Activated CD4-positive, alpha-beta T cell treated with anti-CD3 and anti-CD28 coated beads for 4 hours (primary cell): Measurements from ENCODE around the gene FN1.

Experiments used
- DNase-seq, 2 donors: peaks; one replicate each; pipeline ENCODE4 v3.0.0-alpha.2; 2020

Gene FN1

DNA sequence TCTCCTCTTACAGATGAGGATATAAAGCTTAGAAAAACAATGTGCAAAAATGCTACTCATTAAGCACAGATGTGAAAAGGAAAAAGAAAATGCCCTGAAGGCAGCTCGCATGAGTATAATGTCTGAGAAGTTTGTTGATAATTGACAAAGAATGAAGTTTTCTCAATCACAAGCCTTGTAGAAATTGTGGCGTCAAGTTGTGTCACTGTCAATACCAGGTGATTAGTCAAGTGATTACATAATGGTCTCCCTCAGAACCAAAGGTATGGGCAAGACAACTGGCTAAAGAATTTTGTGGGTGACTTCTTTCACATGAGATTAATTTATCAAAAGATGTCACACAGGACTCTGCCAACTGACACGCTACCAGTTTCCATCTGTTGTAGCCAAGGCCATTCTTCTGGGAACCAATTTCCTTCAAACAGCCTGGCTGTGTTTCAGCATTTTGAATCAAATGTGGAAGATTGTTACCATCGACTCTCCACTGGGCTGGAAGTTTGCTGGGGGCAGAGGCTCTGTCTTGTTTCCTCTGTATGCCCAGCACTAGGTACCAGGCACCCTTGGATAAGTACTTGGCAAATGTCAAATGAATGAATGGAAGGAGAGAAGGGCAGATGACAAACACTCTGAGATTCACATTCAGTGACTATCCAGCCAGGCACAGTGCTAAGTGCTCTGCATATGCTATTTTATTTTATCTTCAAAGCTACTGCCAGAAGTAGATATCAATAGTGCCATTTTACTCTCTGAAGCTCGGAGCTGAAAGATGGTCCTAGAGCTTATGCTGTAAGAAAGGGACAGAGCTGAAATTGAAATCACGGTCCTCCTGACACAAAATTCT is 5.9 kb upstream of the FN1 start:
- DNase-seq, result no peak

DNA sequence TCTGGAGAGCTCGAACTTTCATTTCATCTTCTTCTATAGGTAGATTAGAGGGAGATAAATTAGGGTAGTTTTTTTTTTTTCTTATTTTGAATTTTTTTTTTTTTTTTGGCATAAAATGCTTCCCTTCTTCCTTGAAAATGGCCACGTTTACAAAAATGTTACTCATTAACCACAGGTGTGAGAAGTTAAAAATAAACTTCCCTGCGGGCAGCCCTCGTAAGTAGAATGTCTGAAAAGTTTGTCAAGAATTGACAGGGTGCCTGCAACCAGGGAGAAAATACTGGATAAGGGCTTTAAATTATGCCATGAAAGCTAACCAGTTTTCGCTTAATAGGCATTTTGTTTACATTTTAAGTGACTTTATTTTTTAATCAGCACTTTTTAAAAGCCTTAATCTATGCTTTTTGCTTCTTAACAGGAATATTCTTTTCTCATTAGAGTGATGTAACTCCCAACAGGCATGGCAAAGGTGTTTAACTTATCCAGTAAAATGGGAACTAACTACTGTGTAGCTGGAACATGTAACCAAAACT is 4.2 kb upstream of the FN1 start:
- DNase-seq, result no peak

DNA sequence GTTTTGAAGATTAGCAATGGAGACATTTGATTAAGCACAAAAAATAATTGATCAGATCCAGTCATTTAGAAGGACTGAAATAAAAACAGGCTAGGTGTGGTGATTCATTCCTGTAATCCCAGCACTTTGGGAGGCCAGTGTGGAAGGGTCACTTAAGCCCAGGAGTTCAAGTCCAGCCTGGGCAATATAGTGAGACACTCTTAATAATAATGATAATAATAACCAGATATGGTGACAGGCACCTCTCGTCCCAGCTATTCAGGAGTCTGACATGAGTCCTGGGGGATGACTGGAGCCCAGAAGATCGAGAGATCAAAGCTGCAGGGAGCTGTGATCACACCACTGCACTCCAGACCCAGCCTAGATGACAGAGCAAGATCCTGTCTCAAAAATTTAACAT is 3.5 kb upstream of the FN1 start:
- no peak for DNase-seq

DNA sequence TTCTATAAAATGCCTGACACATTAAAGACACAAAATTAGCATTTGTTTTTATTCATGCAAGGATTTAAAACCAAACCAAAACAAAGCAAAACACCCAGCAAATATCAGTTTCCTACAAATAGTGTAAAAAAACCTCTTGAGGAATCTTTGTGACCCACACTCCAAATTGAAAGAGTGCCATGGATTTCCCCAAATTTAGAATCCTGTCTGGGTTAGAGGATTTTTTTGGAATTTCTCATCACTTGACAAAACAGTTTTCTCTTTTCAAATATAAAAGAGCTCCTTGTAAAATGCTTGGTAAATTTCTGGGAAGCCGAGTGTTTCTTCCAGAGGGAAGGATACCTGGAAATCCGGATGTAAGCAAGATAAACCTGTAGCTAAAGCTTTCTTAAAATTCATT is 1.7 kb upstream of the FN1 start:
- no peak for DNase-seq

DNA sequence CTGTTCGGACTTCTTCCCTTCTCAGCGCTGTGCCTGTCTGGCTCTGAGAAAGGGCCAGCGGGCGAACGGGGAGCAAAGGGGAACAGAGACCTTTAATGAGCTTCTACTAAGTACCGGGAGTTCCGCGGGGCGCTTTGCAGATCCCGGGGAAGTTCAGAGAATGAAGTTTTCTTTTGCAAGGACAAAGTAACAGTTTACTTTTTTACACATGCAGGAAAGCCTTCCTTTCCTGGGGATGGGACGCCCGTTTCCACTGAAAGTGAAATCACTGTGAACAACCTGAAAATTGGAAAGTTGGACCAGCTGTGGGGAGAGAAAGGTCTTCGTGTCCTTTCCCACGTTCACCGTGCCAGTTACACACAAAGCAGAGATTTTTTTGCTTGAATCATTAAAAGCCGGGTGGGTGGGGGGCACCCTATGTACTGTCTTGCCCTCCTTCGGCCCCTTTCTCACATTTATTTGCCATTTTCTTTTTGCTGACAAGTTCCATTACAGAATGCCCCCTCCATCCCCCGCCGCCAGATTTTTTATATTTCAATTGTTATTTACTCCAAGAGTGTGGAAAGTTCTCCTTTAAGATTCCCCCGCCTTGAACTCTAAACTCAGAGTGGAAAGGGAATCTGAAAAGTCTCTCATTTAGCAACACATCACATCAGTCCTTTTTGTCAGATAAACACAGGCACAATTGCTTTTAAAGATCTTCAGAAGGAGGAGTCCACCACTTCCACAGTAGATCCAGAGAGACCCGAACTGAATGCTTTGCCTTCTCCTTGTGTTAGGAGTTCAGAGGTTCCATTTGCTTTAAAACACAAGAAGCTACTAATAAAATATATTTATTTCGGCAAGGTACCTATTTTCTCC is 1.1 kb upstream of the FN1 start:
- DNase-seq, result no peak

DNA sequence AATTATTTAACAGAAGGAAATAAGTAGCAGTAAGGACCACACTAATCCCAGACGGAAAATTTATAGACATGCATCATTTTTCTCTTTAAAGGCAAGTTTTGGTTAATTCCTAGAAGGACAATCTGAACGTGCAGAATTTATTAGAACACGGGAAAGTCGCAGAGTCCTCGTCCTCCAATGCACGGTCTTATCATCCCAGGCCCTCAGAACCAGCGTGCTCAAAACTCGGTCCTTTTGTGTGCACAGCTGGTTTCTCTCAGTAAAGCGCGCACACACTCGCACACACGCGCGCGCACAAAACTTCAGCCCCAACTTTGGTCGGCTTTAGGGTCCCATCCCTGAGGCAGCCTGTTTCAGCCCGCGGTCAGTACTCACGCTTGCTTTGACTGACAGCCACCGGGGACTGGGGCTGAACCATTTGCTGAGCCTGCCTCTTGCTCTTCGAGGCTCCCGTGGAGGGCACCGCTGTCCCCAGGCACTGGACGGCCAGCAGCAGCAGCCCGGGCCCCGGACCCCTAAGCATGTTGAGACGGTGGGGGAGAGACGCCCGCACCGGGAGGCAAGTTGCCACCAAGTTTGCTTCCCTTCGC is 493 bp downstream of the FN1 start:
- no peak for DNase-seq

- no peak for DNase-seq
These were observed 1.2 kb downstream of the FN1 start for GRCh38 chr2:215434447-215435279.

DNA sequence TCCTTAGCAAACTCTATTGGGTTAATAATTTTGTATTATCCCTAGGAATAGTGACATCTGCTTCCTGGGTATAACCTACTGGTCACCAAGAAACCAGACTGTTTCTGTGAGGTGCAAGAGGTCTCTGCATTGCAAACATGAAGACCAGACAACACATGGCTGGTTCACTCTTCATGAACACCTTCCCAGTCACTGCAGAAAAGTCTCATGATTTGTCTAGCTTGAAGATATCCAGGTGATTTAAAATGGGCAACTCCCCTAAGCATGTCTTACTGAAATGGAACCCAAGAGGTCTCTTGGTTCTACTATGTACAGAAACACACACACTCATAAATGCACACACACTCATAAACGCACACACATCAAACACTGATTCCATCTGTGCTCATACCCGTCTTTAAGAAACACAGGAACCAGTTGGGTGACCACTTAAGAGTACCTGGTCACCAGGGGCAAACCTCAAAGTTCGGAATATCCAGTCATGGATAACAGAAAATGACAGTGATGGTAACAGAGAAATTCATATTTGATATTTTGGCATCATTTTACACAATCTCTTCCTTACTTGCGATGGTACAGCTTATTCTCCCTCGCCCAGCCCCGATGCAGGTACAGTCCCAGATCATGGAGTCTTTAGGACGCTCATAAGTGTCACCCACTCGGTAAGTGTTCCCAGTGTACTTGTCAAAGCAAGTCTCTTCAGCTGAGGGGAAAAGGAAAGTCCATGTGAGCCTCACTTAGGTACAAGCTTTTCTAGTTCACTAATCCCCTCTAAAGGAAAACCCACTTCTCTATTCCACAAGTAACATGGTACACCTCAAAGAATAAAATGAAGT is 2.9 kb downstream of the FN1 start:
- DNase-seq, result no peak

- no peak for DNase-seq
These were observed 3.8 kb downstream of the FN1 start for GRCh38 chr2:215431778-215432758.

DNA sequence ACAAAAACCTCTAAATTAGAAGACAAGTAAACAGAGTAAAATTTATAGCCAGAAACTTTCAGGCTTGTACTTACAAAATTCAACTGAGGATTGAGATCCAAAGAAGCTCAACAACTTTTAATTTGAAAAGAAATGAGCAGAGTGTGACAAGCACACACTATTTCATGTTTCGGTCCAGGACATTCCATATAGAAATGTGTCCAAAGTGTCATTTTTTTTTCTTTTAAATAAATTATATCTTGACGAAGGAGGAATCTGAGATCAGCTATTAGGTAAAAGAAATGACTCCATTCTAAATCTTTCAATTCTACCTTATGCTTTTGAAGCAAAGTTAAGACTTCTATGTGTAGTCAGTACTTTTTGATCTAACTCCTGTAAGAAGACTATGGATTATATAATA is 4.6 kb downstream of the FN1 start:
- no peak for DNase-seq

DNA sequence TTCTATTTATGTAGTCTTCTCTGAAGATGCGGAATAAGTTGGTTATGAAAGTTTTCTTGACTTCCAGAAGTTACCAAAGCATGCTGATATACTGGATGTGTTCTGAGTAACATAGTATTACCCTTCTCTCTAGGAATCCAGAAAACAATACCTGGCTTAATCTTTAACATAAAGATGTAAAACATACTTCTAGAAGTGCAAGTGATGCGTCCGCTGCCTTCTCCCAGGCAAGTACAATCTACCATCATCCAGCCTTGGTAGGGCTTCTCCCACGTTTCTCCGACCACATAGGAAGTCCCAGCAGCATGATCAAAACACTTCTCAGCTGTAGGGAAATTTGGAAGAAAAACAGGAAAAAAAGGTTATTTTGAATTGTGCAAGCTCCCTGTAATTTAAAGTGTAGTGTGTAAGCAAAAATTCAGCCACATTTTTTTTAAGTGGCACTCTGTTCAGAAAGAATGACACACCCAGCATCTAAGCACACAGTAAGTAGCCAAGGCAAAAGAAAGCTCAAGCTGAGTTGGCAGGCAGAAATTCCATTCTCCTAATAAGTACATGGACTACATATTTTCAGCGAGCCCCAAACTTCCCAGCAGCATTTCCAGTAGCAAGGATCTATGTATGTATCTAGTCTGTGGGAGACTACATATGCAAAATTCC is 5.2 kb downstream of the FN1 start:
- DNase-seq, result no peak

DNA sequence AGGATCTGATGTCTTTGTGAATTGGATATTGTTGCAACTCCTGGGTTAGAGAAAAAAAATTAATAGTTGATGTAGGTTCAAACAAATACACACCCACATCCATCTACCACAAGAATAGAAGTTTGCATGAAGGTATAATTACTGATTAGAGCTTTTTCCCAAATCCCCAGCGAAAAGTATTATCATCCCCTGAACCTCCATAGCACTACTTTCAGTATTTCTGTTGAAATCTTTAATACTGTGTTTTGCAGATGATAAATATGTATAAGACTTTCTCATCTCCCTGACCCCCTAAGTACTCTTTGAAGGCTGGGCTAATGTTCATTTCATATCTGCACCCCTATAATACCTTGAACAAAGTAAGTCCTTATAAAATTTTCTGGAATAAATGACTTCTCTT is 6.4 kb downstream of the FN1 start:
- DNase-seq, result no peak

- no peak for DNase-seq
These were observed 7.6 kb downstream of the FN1 start for GRCh38 chr2:215428060-215428910.

- no peak for DNase-seq
These were observed 8.3 kb downstream of the FN1 start for GRCh38 chr2:215427585-215427984.

GRCh38 chr2:215425021-215425782 is 10.7 kb downstream of the FN1 start:
- DNase-seq, result no peak

- DNase-seq, result no peak
These were observed 11.8 kb downstream of the FN1 start for GRCh38 chr2:215423928-215424540.

DNA sequence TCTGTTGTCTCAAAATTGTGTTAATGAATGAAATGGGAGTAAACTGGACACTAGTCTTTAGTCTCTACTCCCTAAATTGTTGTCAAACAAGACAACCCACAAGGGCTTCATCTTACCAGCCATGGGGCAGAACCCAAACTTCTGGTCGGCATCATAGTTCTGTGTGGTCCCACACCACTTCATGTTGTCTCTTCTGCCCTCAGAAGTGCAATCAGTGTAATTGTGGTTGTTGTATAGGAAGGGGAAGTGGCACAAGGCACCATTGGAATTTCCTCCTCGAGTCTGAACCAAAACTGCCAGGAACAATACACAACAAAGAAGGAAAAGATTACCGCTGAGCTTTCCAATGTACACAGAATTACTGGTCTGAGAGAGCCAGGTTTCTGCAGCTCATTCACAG is 12.6 kb downstream of the FN1 start:
- no peak for DNase-seq

DNA sequence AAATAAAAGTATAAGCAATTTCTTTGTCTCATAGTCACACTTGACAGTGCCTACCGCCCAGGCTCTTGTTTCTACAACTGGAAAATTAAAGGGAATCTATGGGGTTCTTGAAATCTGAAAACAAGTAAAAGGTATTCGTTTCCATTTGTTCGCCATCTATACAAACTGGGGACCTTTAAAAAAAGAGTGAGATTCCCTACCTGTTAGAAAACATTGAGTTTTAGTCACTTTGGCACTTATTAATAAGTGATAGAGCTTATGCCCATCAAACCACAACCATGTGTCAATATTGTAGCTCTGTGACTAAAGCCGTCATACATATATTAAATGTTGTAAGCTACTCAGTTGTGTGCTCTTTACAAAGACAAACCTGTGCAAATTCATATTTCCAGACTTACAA is 13.2 kb downstream of the FN1 start:
- no peak for DNase-seq
